ENCODE data around the gene PSMG4. TPM values are rescaled to one million over a fixed set of nuclear protein-coding genes. Genes with fewer than 3 reads are reported as not detected.

Gene PSMG4
- total RNA-seq, 3 donors from 2014 or later = 14.8 to 19.8 (median 16.2) TPM

DNA sequence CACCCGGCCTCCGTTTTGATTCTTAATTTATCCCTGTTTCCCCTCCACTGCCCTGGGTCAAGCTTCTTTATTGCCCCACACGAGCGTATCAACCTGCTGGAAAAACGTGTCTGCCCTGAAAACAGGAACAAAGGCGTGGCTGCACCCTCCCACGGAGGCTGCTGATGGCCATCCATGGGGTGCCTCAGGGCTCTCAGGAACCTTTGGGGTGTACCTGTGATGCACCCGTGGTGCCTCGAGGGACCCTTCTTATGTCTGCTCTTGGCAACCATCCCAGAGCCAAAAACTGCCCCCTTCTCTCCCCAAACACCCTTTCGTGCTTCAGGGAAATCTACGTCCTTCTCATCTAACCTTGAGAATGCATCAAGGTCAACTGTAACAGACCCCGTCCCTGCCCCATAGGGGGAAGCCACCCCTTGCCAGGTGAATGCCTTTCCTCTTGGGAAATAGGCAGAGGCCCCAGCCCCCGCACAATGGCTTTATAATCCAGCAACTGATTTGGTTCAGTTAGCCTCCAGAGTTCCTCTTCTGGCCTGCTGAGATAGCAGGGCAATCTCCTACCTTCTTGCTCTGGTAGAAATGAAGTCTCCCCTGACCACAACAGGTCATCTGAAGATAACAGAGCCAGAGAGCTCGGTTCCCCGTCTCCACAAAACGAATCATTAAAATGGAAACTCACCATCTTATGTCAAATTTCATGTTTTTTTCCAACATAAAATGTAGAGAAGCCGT is 29.4 kb downstream of the PSMG4 start:
- Histone ChIP-seq H3K9me3 (no peaks in the 10 kb centered on the region), H3K36me3 (ENCODE audit: low read depth) (no peaks in the 10 kb centered on the region), H3K4me1 (ENCODE audit: low read depth) (no peaks in the 10 kb centered on the region), H3K4me3 (no peak overlapping the region)
- intact Hi-C loops (cut with DNase I, micrococcal nuclease) = no loop called here
- DNase-seq = peak in 1 of 3 donors; percentile 29
- no peak for TF ChIP-seq CTCF (IDR thresholded peaks at IDR 0.05)
- peak; percentile 14 for ATAC-seq

DNA sequence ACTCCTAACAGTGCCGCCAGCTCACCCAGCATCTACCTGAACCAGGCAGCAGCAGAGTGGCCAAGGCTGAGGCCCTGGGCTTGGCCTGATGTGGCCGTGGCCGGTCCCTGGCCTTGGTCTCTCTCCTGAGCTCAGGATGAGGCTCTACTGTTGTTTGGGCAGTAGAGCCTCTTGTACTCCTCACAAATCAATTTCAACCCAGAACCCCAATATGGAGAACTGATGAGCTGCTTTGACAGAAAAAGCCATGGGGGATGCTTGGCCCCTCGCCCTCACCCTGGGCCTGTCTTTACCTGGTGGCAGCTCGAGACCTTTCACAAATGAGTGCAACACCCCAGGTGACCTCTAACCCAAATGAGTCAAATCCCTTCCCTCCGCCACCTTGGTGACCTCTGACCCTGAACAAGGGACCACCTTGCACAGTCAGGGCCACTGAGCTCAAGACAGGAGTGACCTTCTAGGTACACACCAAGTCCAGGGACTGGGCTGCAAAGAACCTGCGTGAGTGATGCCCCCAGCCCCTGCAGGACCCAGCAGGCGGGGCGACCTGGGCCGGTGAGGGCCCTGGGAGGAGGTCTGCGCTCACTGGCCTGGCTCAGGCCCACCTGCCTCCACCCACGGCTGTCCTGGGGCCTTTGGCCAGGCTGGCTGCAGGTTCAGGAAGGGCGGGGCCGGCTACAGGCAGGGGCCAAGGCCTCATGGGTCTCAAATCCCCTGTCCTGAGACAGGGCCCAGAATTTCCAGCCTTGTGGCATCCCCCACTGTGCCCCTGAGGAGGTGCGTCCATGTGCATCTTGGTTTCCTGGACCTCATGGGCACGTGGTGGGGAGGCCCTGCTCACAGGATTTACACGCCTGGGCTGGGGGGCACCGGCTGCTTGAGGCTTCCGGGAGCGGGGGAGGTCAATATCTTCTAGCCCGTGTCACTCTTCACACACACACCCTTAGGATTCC is 30.2 kb downstream of the PSMG4 start:
- TF ChIP-seq CTCF (IDR thresholded peaks at IDR 0.05) = no peak
- Histone ChIP-seq H3K36me3 (ENCODE audit: low read depth) (no peaks in the 10 kb centered on the region), H3K4me1 (ENCODE audit: low read depth) (no peaks in the 10 kb centered on the region), H3K9me3 (no peaks in the 10 kb centered on the region), H3K4me3 (no peak overlapping the region)
- DNase-seq = peak in 1 of 3 donors; percentile 19
- intact Hi-C loops (cut with DNase I, micrococcal nuclease) = no loop called here
- no peak for ATAC-seq

GRCh38 chr6:3289664-3290055 is 30.9 kb downstream of the PSMG4 start:
- TF ChIP-seq CTCF (IDR thresholded peaks at IDR 0.05) = no peak
- intact Hi-C loops (cut with DNase I, micrococcal nuclease) = no loop called here
- ATAC-seq (no peak), DNase-seq (no peak)
- no peak overlapping the region for H3K4me3 ChIP-seq
- no peaks in the 10 kb centered on the region for H3K4me1 ChIP-seq (ENCODE audit: low read depth)
- no peaks in the 10 kb centered on the region for H3K36me3 ChIP-seq (ENCODE audit: low read depth)
- no peaks in the 10 kb centered on the region for H3K9me3 ChIP-seq

DNA sequence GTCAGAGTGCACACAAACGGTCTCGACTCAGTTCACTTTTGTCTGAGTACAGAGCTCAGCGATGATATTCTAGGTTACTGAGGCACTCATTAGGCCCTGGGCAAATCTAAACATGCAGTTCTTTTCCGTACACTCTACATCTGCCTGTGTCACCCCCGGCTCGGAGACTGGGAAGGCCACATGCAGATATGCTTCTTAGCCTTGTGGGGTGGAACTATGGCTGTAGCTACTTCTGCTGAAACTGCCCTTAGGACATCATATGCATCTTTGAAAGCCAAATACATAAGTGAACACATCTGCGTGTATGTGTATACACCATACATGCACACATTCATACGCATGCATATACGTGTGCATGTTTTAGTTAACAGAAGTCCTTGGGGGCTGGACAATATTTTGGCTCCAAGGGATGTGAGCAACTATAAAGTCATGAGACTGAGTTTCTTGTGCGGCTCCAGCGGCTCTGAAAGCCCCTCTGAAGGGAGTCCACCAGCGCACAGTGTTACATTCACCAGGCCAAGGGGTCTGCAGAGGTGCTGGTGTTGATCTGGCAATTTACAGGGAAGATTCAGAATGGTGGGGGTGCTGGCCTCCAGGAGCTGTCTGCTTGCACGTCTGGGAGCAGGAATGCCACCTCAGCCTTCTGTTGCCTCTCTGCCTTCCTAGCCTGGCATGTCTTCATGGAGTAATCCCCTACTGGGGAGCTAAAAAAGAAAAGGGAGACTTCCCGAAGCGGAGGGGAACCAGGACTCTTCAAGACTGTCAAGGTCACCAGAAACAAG is 31.6 kb downstream of the PSMG4 start:
- no peaks in the 10 kb centered on the region for H3K9me3 ChIP-seq
- intact Hi-C loops (cut with DNase I, micrococcal nuclease) = no loop called here
- no peak overlapping the region for H3K4me3 ChIP-seq
- H3K36me3 ChIP-seq (ENCODE audit: low read depth) = no peaks in the 10 kb centered on the region
- ATAC-seq (no peak), DNase-seq (no peak)
- no peak for TF ChIP-seq CTCF (IDR thresholded peaks at IDR 0.05)
- H3K4me1 ChIP-seq (ENCODE audit: low read depth) = no peaks in the 10 kb centered on the region

DNA sequence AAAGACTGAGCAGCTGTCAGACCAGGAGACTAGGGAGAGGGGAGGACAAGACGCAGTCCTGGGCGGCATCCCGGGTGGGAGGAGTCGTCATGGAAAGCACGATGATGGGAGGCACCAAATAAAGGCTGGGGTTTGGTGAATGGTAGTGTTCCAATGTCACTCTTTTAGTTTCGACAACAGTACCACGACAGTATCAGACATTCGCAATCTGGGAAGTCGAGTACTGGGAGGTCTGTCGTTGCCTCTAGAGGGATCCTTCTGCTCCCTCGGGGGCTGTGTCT is 32.1 kb downstream of the PSMG4 start:
- H3K36me3 ChIP-seq (ENCODE audit: low read depth) = no peaks in the 10 kb centered on the region
- intact Hi-C loops (cut with DNase I, micrococcal nuclease) = no loop called here
- DNase-seq (no peak), ATAC-seq (no peak)
- no peak overlapping the region for H3K4me3 ChIP-seq
- H3K9me3 ChIP-seq = no peaks in the 10 kb centered on the region
- no peak for TF ChIP-seq CTCF (IDR thresholded peaks at IDR 0.05)
- no peaks in the 10 kb centered on the region for H3K4me1 ChIP-seq (ENCODE audit: low read depth)
